GM19043 (cell line): ENCODE results near the gene NUDT17.

Source experiments
- ATAC-seq: cut with Tn5 transposase; IDR thresholded peaks from one replicate; pipeline ENCODE4 v1.9.1; 2021; ENCODE audit warnings: low read depth; ENCODE audit not compliant: unreplicated experiment

Gene NUDT17

GRCh38 chr1:145887631-145888030 lies 42.2 kb downstream of the NUDT17 start:
- ATAC-seq = no peak

- no peak for ATAC-seq
Observed at GRCh38 chr1:145889722-145890121, 44.3 kb downstream of the NUDT17 start.

- ATAC-seq = no peak
Observed at GRCh38 chr1:145891143-145891542, 45.7 kb downstream of the NUDT17 start.

- ATAC-seq = no peak
Observed at GRCh38 chr1:145891587-145892485, 46.4 kb downstream of the NUDT17 start.

GRCh38 chr1:145892486-145893087 lies 47.2 kb downstream of the NUDT17 start:
- ATAC-seq = no peak

GRCh38 chr1:145893306-145894055 lies 48.1 kb downstream of the NUDT17 start:
- no peak for ATAC-seq

- no peak for ATAC-seq
Observed at GRCh38 chr1:145895471-145895870, 50.0 kb downstream of the NUDT17 start.

GRCh38 chr1:145897969-145898368 lies 52.5 kb downstream of the NUDT17 start:
- ATAC-seq = no peak
